Cardiac septum (tissue), 1 donor: ENCODE results near the gene MCRIP1. TPM values are rescaled to one million over a fixed set of nuclear protein-coding genes. Genes with fewer than 3 reads are reported as not detected.
A peak's percentile ranks its signal among the peaks of the same experiment; 100 is the strongest.

Source experiments
- DNase-seq: peaks from one replicate; pipeline ENCODE4 v3.0.0-alpha.2; 2020; ENCODE audit warnings: low spot score
- intact Hi-C: fragments of 100-400 bp; cut with DNase I; formaldehyde crosslinking; loops from one replicate; pipeline ENCODE4 v1.14.0; 2022
- total RNA-seq: library from RNA; stranded (reverse); fragmentation: NEBNext Ultra II Directional; extraction: Animal tissue kit (Norgen Biotek cat#: 25700); gene quantifications from one replicate; pipeline ENCODE4 v1.2.1, GENCODE V29; 2021
- donor health status: DM: no; HTN: no; CAD: no.

Gene MCRIP1
- total RNA-seq, 1 donor from 2014 or later: 102 TPM

- intact Hi-C loops: no loop called here
- DNase-seq: no peak
These were observed 31.0 kb upstream of the MCRIP1 start for GRCh38 chr17:81863833-81864768.

- intact Hi-C loops: no loop called here
- no peak for DNase-seq
These were observed 30.1 kb upstream of the MCRIP1 start for GRCh38 chr17:81863123-81863675.

- DNase-seq: peak; percentile 99
- intact Hi-C loops: loop anchor here (2.0 kb wide), 1 partner anchor 28 kb away; the partner anchor contains the start of gene MCRIP1
These were observed 27.9 kb upstream of the MCRIP1 start for GRCh38 chr17:81860756-81861568.

GRCh38 chr17:81859906-81860755 lies 27.0 kb upstream of the MCRIP1 start, which contains the start of gene P4HB:
TSS of gene P4HB (minus strand) at chr17:81860535. CDS start at chr17:81860471, 64 bp downstream.
- intact Hi-C loops: loop anchor here (2.0 kb wide), 1 partner anchor 27 kb away; the partner anchor contains the start of gene MCRIP1
- no peak for DNase-seq

- intact Hi-C loops: no loop called here
- DNase-seq: no peak
These were observed 26.1 kb upstream of the MCRIP1 start for GRCh38 chr17:81858967-81859905.

- no peak for DNase-seq
These were observed 25.3 kb upstream of the MCRIP1 start for GRCh38 chr17:81858170-81858966.

GRCh38 chr17:81854974-81855774 lies 22.1 kb upstream of the MCRIP1 start:
- no peak for DNase-seq
- intact Hi-C loops: no loop called here

More at GRCh38 chr17:81858170-81858966, 25.3 kb upstream of the MCRIP1 start:
- intact Hi-C loops: no loop called here

GRCh38 chr17:81852237-81852636 lies 19.1 kb upstream of the MCRIP1 start:
- no peak for DNase-seq
- intact Hi-C loops: no loop called here

GRCh38 chr17:81851423-81851822 lies 18.3 kb upstream of the MCRIP1 start:
- DNase-seq: no peak
- intact Hi-C loops: no loop called here

GRCh38 chr17:81849457-81849856 lies 16.4 kb upstream of the MCRIP1 start:
- intact Hi-C loops: no loop called here

GRCh38 chr17:81846743-81847689 lies 13.9 kb upstream of the MCRIP1 start:
- no peak for DNase-seq
- intact Hi-C loops: no loop called here

More at GRCh38 chr17:81849457-81849856, 16.4 kb upstream of the MCRIP1 start:
- DNase-seq: no peak

GRCh38 chr17:81845881-81846742 lies 13.0 kb upstream of the MCRIP1 start:
- DNase-seq: no peak
- intact Hi-C loops: no loop called here

GRCh38 chr17:81845361-81845760 lies 12.3 kb upstream of the MCRIP1 start:
- intact Hi-C loops: no loop called here
- no peak for DNase-seq

GRCh38 chr17:81844887-81845286 lies 11.8 kb upstream of the MCRIP1 start:
- no peak for DNase-seq
- intact Hi-C loops: no loop called here
